WTC11 (cell line): ENCODE data around the gene TFG.

Experiments used
- CTCF ChIP-seq: fragments of 200-600 bp; IDR thresholded peaks from 2 replicates; pipeline ENCODE4 v1.8.0; 2022; ENCODE audit warnings: antibody characterized with exemption
- ELF4 ChIP-seq: sonication (generic); formaldehyde crosslinking; IDR thresholded peaks from 2 replicates; pipeline ENCODE4 v1.8.1; 2022; ENCODE audit warnings: low read depth, mild to moderate bottlenecking, moderate library complexity, missing genetic modification reagents
- ESRRA ChIP-seq: sonication (generic); formaldehyde crosslinking; IDR thresholded peaks from 2 replicates; pipeline ENCODE4 v1.8.1; 2022; ENCODE audit warnings: mild to moderate bottlenecking, missing genetic modification reagents, borderline replicate concordance
- HMGA2 ChIP-seq: fragments of 250-450 bp; sonication (Bioruptor Pico); IDR thresholded peaks from 2 replicates; pipeline ENCODE4 v1.4.0; 2021; ENCODE audit warnings: mild to moderate bottlenecking, moderate library complexity
- IRF2 ChIP-seq: sonication (generic); formaldehyde crosslinking; IDR thresholded peaks from 2 replicates; pipeline ENCODE4 v1.8.0; 2022; ENCODE audit warnings: low read depth, missing genetic modification reagents, borderline replicate concordance
- MAX ChIP-seq: sonication (generic); formaldehyde crosslinking; IDR thresholded peaks from 2 replicates; pipeline ENCODE4 v1.8.0; 2022; ENCODE audit warnings: mild to moderate bottlenecking, missing genetic modification reagents
- NR3C1 ChIP-seq: sonication (generic); formaldehyde crosslinking; conservative IDR thresholded peaks from 2 replicates; pipeline ENCODE4 v1.8.1; 2023; ENCODE audit warnings: low read depth, mild to moderate bottlenecking, missing genetic modification reagents
- PRRX2 ChIP-seq: fragments of 250-450 bp; sonication (Bioruptor Pico); IDR thresholded peaks from 2 replicates; pipeline ENCODE4 v1.8.0; 2021; ENCODE audit warnings: mild to moderate bottlenecking
- SMAD4 ChIP-seq: sonication (generic); formaldehyde crosslinking; IDR thresholded peaks from 2 replicates; pipeline ENCODE4 v1.8.0; 2022; ENCODE audit warnings: mild to moderate bottlenecking, missing genetic modification reagents
- SP1 ChIP-seq: sonication (generic); formaldehyde crosslinking; conservative IDR thresholded peaks from 2 replicates; pipeline ENCODE4 v1.8.1; 2022; ENCODE audit warnings: missing genetic modification reagents
- TF ChIP-seq, protein P1 (sequence below): sonication (generic); formaldehyde crosslinking; IDR thresholded peaks from 2 replicates; pipeline ENCODE4 v1.8.1; 2022; ENCODE audit warnings: mild to moderate bottlenecking, missing genetic modification reagents, moderate library complexity, borderline replicate concordance
- TF ChIP-seq, protein P2 (sequence below): sonication (generic); formaldehyde crosslinking; conservative IDR thresholded peaks from 2 replicates; pipeline ENCODE4 v1.8.1; 2022; ENCODE audit warnings: mild to moderate bottlenecking, missing genetic modification reagents
- TF ChIP-seq, protein P3 (sequence below): fragments of 250-450 bp; sonication (Bioruptor Pico); IDR thresholded peaks from 2 replicates; pipeline ENCODE4 v1.9.0; 2021; ENCODE audit warnings: moderate library complexity, mild to moderate bottlenecking, inconsistent platforms, borderline replicate concordance

DNA sequence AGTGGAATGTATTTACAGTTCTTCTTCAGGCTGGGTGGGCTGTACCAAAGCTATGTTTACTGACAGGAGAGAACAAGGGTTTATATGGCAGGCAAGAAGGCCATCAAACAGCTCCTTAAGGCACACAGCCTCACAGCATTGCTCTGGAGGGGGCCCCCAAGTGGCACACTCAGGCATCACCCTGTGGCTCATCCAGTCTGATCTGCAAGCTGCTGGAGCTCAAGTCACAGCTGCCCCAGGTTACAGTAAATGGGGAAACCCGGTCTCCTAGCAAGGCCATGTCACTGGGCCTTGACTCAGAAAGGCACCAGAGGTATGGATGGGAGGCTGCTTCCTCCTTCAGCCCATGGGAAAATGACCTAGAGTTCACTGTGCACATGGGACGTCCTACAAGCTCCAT is 67.5 kb downstream of the TFG start:
- TF ChIP-seq CTCF (no peak), IRF2 (CRISPR knock-in tag) (no peak), HMGA2 (no peak), SP1 (CRISPR knock-in tag) (no peak), SMAD4 (CRISPR knock-in tag) (no peak), ESRRA (no peak), MAX (CRISPR knock-in tag) (no peak), PRRX2 (CRISPR knock-in tag) (no peak), NR3C1 (CRISPR knock-in tag) (no peak), ELF4 (CRISPR knock-in tag) (no peak)
- TF ChIP-seq, protein P1, sequence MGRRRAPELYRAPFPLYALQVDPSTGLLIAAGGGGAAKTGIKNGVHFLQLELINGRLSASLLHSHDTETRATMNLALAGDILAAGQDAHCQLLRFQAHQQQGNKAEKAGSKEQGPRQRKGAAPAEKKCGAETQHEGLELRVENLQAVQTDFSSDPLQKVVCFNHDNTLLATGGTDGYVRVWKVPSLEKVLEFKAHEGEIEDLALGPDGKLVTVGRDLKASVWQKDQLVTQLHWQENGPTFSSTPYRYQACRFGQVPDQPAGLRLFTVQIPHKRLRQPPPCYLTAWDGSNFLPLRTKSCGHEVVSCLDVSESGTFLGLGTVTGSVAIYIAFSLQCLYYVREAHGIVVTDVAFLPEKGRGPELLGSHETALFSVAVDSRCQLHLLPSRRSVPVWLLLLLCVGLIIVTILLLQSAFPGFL (CRISPR knock-in tag) = no peak
- TF ChIP-seq, protein P2, sequence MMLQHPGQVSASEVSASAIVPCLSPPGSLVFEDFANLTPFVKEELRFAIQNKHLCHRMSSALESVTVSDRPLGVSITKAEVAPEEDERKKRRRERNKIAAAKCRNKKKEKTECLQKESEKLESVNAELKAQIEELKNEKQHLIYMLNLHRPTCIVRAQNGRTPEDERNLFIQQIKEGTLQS (CRISPR knock-in tag) = no peak
- TF ChIP-seq, protein P3, sequence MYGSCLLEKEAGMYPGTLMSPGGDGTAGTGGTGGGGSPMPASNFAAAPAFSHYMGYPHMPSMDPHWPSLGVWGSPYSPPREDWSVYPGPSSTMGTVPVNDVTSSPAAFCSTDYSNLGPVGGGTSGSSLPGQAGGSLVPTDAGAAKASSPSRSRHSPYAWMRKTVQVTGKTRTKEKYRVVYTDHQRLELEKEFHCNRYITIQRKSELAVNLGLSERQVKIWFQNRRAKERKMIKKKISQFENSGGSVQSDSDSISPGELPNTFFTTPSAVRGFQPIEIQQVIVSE (CRISPR knock-in tag) = no peak
